Breast epithelium (tissue), 3 donors: ENCODE results near the gene TXLNG.

Source experiments
- POLR2A ChIP-seq: fragments of 450-650 bp; IDR thresholded peaks from one replicate; pipeline ENCODE4 v1.6.1; 2016; ENCODE audit warnings: antibody characterized with exemption, mild to moderate bottlenecking, moderate library complexity
- POLR2AphosphoS5 ChIP-seq, 3 donors: sonication (generic); formaldehyde crosslinking; IDR thresholded peaks; one replicate each; pipeline ENCODE4 v1.6.1; 2017; ENCODE audit warnings: antibody characterized with exemption in 3 of 3
- TF ChIP-seq, protein P1 (sequence below), 3 donors: fragments of 450-650 bp; IDR thresholded peaks; one replicate each; pipeline ENCODE4 v1.5.1; 2016 to 2017; ENCODE audit warnings: antibody characterized with exemption in 3 of 3, mild to moderate bottlenecking in 3 of 3, moderate library complexity in 3 of 3

DNA sequence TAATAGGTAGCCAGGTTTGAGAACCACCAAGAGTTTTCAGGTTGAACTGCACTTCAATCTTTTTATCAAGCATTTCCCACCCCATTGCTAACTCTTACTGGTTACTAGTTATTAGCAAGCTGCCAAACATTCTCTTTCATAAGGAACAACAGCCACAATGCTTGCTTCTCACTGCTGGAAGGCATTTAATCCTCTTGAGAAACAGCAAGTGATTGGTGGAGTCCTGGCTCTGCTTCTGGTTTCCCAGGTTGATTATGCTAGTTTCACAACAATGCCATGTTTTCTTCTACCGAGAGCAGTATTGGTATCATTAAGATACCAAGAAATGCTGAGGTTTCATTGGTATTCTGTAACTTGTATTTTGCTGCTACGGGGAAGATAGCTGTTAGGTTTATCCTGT is 32.2 kb upstream of the TXLNG start:
- TF ChIP-seq, protein P1, sequence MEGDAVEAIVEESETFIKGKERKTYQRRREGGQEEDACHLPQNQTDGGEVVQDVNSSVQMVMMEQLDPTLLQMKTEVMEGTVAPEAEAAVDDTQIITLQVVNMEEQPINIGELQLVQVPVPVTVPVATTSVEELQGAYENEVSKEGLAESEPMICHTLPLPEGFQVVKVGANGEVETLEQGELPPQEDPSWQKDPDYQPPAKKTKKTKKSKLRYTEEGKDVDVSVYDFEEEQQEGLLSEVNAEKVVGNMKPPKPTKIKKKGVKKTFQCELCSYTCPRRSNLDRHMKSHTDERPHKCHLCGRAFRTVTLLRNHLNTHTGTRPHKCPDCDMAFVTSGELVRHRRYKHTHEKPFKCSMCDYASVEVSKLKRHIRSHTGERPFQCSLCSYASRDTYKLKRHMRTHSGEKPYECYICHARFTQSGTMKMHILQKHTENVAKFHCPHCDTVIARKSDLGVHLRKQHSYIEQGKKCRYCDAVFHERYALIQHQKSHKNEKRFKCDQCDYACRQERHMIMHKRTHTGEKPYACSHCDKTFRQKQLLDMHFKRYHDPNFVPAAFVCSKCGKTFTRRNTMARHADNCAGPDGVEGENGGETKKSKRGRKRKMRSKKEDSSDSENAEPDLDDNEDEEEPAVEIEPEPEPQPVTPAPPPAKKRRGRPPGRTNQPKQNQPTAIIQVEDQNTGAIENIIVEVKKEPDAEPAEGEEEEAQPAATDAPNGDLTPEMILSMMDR (IDR thresholded peaks at IDR 0.05): no peak
- no peak for TF ChIP-seq POLR2A
- no peak for TF ChIP-seq POLR2AphosphoS5 (IDR thresholded peaks at IDR 0.05)
